ENCODE results near the gene LTBP2. TPM values are rescaled to one million over a fixed set of nuclear protein-coding genes. Genes with fewer than 3 reads are reported as not detected.
A peak's percentile ranks its signal among the peaks of the same experiment; 100 is the strongest.

LTBP2 gene
- polyA plus RNA-seq, 2 of the 4 experiments (the other 2 are of a cell fraction), result 4.9 to 14.4 TPM

- Histone ChIP-seq H3K4me3 (no peak overlapping the region), H3K4me2 (peak overlapping the region; percentile 31; the same call in 1 of the 3 replicates), H3K4me1 (peaks cover 45% of the 10 kb centered on the region), H3K9me3 (no peaks in the 10 kb centered on the region), H3K27ac (peak overlapping the region in 1 of 2 experiments; percentile 56; a peak in 3 of 6 replicates)
- no peak for ATAC-seq
- no peak for FAIRE-seq
- no peak for DNase-seq (ENCODE audit: low read depth in 1 of 2, low spot score in 1 of 2)
- TF ChIP-seq FOXS1 (CRISPR knock-in tag; IDR thresholded peaks at IDR 0.05), result no peak
- no peak for TF ChIP-seq FOSL2 (IDR thresholded peaks at IDR 0.05)
- TF ChIP-seq FOSL2 (CRISPR knock-in tag; IDR thresholded peaks at IDR 0.05), result peak; percentile 16; the same call in 1 of the 2 replicates
- ChIA-PET POLR2A (no interaction called here), CTCF (interaction anchor here (1.3 to 4.5 kb wide), 2 partner anchors 8 to 10 kb away, joined by 3 to 33 read pairs; no protein-coding TSS in a partner anchor)
Measured at GRCh38 chr14:74488786-74489397, 123.1 kb downstream of the LTBP2 start.

GRCh38 chr14:74486164-74486563, 125.9 kb downstream of the LTBP2 start:
- TF ChIP-seq FOXS1 (CRISPR knock-in tag; IDR thresholded peaks at IDR 0.05), result no peak
- TF ChIP-seq HOXB13 (CRISPR knock-in tag; IDR thresholded peaks at IDR 0.05; ENCODE audit: low read depth), result no peak
- TF ChIP-seq ELK1 (IDR thresholded peaks at IDR 0.05; ENCODE audit: low read depth, low read length), result no peak
- TF ChIP-seq ZFP36 (IDR thresholded peaks at IDR 0.05; ENCODE audit: borderline replicate concordance, partially characterized antibody), result no peak
- TF ChIP-seq MAZ (IDR thresholded peaks at IDR 0.05; ENCODE audit: borderline replicate concordance, low read depth, low read length), result no peak
- TF ChIP-seq, protein P1, sequence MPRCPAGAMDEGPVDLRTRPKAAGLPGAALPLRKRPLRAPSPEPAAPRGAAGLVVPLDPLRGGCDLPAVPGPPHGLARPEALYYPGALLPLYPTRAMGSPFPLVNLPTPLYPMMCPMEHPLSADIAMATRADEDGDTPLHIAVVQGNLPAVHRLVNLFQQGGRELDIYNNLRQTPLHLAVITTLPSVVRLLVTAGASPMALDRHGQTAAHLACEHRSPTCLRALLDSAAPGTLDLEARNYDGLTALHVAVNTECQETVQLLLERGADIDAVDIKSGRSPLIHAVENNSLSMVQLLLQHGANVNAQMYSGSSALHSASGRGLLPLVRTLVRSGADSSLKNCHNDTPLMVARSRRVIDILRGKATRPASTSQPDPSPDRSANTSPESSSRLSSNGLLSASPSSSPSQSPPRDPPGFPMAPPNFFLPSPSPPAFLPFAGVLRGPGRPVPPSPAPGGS (IDR thresholded peaks at IDR 0.05), result no peak
- no peak for TF ChIP-seq EP300 (IDR thresholded peaks at IDR 0.05)
- no peak for TF ChIP-seq HOXA7 (CRISPR knock-in tag; IDR thresholded peaks at IDR 0.05)
- no peak for TF ChIP-seq RFX5 (IDR thresholded peaks at IDR 0.05)
- TF ChIP-seq, protein P2, sequence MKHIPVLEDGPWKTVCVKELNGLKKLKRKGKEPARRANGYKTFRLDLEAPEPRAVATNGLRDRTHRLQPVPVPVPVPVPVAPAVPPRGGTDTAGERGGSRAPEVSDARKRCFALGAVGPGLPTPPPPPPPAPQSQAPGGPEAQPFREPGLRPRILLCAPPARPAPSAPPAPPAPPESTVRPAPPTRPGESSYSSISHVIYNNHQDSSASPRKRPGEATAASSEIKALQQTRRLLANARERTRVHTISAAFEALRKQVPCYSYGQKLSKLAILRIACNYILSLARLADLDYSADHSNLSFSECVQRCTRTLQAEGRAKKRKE (CRISPR knock-in tag; IDR thresholded peaks at IDR 0.05; ENCODE audit: low read depth), result no peak
- no peak for TF ChIP-seq ZSCAN20 (CRISPR knock-in tag; IDR thresholded peaks at IDR 0.05)
- TF ChIP-seq KDM5A (IDR thresholded peaks at IDR 0.05), result no peak
- TF ChIP-seq POLR2AphosphoS2 (conservative IDR thresholded peaks at IDR 0.05; ENCODE audit: low read length), result no peak
- TF ChIP-seq USF2 (IDR thresholded peaks at IDR 0.05), result no peak
- DNase-seq (ENCODE audit: low read depth in 1 of 2, low spot score in 1 of 2) (no peak), ATAC-seq (no peak), FAIRE-seq (no peak)
- Histone ChIP-seq H3K4me2 (peak overlapping the region; percentile 48), H3K9me3 (no peaks in the 10 kb centered on the region), H3K4me3 (no peak overlapping the region), H3K27ac (0 out of 6 replicates have a peak overlapping the region, but pooled peaks of 1 of the 2 experiments have one; percentile 10), H3K4me1 (peaks cover 34% of the 10 kb centered on the region)
- 88% methylated on average over 3 of the region's 3 CpGs for WGBS (ENCODE audit: missing lambda C conversion rate)
- POLR2A ChIA-PET, result no interaction called here
- CTCF ChIA-PET, result interaction anchor here (1.0 to 1.7 kb wide), 7 partner anchors 8 to 374 kb away, joined by 3 to 5 read pairs (median 3); no protein-coding TSS in a partner anchor

GRCh38 chr14:74483321-74483720, 128.7 kb downstream of the LTBP2 start:
- Histone ChIP-seq H3K9me3 (no peaks in the 10 kb centered on the region), H3K4me3 (no peak overlapping the region), H3K4me2 (no peak overlapping the region), H3K4me1 (peaks cover 17% of the 10 kb centered on the region), H3K27ac (no peak overlapping the region)
- no peak for TF ChIP-seq HDAC2 (IDR thresholded peaks at IDR 0.05)
- DNase-seq (ENCODE audit: low read depth in 1 of 2, low spot score in 1 of 2) (no peak), FAIRE-seq (no peak), ATAC-seq (no peak)
- POLR2A ChIA-PET, result no interaction called here
- CTCF ChIA-PET, result interaction anchor here (6.2 kb wide), 1 partner anchor 8 kb away, joined by 33 read pairs; the partner anchor contains the start of genes ISCA2 and NPC2
